ENCODE results near the gene RNF151. TPM values are rescaled to one million over a fixed set of nuclear protein-coding genes. Genes with fewer than 3 reads are reported as not detected.
"Not testable (repeated sequence)": the region's sequence is repeated elsewhere in the genome, so short reads cannot be mapped to it uniquely, and the experiment has no call there.

RNF151 gene
- total RNA-seq, 6 experiments from 2014 or later, result not detected

DNA sequence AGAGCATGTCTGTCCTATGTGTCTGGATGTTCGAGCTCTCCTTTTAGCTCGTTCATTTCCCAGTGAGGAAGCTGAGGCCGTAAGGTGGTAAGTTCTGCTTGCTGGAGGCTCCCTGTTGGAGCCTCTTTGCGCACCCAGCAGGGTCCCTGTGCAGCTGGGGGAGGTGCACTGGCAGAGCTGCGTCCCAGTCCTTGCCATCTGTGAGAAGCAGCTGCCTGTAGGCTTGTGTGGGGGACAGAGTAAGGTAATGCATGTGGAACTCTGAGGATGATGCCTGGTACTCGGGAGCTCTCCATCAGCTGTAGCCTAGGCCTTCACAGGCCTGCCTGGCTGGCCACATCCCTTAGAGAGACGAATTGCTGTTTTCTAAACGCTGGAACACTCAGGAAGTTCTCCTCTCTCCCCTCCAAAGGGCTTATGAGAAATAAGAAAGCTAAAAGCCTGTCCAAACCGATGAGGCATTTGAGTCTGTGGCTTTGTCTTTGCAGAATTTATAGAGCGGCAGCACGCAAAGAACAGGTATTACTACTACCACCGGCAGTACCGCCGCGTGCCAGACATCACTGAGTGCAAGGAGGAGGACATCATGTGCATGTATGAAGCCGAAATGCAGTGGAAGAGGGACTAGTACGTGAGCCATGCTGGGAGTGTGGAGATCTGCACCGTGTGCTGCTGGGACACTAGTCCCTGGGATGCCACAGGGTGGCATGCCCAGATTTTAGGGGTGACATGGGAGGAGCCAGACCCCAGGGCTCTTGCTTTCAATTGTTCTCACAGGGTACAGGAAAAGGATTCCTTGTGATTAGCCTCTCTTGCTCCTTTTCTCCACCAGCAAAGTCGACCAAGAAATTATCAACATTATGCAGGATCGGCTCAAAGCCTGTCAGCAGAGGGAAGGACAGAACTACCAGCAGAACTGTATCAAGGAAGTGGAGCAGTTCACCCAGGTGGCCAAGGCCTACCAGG lies 5.7 kb upstream of the RNF151 start:
- TF ChIP-seq, protein P1, sequence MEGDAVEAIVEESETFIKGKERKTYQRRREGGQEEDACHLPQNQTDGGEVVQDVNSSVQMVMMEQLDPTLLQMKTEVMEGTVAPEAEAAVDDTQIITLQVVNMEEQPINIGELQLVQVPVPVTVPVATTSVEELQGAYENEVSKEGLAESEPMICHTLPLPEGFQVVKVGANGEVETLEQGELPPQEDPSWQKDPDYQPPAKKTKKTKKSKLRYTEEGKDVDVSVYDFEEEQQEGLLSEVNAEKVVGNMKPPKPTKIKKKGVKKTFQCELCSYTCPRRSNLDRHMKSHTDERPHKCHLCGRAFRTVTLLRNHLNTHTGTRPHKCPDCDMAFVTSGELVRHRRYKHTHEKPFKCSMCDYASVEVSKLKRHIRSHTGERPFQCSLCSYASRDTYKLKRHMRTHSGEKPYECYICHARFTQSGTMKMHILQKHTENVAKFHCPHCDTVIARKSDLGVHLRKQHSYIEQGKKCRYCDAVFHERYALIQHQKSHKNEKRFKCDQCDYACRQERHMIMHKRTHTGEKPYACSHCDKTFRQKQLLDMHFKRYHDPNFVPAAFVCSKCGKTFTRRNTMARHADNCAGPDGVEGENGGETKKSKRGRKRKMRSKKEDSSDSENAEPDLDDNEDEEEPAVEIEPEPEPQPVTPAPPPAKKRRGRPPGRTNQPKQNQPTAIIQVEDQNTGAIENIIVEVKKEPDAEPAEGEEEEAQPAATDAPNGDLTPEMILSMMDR (IDR thresholded peaks at IDR 0.05), result no peak
- peaks cover 37% of the 10 kb centered on the region for H3K4me1 Mint-ChIP-seq (ENCODE audit: low read depth)
- peak overlapping the region; percentile 94 for H3K4me3 Mint-ChIP-seq
- H3K27ac Mint-ChIP-seq, result peak overlapping the region; percentile 90
- H3K36me3 Mint-ChIP-seq (ENCODE audit: low read depth), result peaks cover 49% of the 10 kb centered on the region
- H3K27me3 Mint-ChIP-seq (ENCODE audit: insufficient read depth), result peaks cover 44% of the 10 kb centered on the region
- H3K9me3 Mint-ChIP-seq, result peaks cover 31% of the 10 kb centered on the region
- peak; percentile 42 for DNase-seq

DNA sequence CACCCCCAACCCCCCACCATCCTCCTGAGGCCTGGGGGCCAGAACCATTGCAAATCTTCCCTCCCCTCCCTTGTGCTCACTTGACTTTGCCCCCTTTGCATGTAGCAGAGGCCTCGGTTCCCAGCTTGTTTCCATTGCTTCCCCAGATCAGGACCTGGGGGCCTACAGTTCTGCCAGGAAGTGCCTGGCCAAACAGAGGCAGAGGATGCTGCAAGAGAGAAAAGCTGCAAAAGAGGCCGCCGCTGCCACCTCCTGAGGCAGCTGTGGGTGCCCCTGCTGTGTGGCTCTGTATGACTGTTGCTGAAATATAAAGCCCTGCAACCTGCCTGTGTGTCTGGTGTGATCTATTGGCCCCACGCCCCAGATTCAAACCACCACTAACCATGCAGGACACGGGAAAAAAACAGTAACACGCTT lies 5.0 kb upstream of the RNF151 start:
- TF ChIP-seq, protein P1 (IDR thresholded peaks at IDR 0.05), result no peak
- no peak for DNase-seq
- Mint-ChIP-seq H3K27ac (peak overlapping the region; percentile 90), H3K4me3 (peak overlapping the region; percentile 98; the same call in 1 of the 2 replicates), H3K27me3 (ENCODE audit: insufficient read depth) (peaks cover 38% of the 10 kb centered on the region), H3K36me3 (ENCODE audit: low read depth) (peaks cover 49% of the 10 kb centered on the region), H3K4me1 (ENCODE audit: low read depth) (peaks cover 37% of the 10 kb centered on the region), H3K9me3 (peaks cover 31% of the 10 kb centered on the region)

DNA sequence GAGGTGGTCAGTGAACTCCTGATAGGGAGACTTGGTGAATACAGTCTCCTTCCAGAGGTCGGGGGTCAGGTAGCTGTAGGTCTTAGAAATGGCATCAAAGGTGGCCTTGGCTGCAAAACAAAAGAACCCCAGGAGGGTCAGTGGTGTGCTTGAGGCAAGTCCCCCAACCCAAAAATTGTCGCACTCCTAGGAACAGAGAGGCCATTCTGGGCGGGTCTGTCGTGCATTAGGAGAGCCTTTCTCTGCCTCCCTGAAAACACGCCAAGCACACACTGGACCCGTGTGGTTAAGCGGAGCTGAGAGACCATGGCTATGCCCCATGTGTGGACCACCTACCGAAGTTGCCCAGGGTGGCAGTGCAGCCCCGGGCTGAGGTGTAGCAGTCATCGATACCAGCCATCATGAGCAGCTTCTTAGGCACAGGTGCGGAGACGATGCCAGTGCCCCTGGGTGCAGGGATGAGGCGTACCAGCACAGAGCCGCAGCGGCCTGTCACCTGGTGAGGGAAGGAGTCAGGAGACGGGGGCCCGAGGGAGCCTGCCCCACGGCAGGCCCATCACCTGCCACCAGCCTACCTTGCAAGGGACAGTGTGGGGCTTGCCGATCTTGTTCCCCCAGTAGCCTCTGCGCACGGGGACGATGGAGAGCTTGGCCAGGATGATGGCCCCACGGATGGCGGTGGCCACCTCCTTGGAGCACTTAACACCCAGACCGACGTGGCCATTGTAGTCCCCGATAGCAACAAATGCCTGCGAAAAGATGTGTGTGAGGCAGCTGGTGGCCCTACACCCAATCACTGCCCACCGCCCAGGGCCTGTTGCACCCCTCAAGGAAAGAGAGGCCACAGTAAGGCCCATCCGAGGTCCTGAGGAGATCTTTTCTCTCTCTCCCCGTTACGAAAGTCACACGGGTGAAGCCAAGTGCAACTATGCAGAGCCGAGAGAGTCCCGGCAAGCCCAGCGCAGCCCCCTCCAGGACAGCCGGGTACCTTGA lies 4.2 kb upstream of the RNF151 start:
- Mint-ChIP-seq H3K4me3 (peak overlapping the region; percentile 98), H3K36me3 (ENCODE audit: low read depth) (peaks cover 49% of the 10 kb centered on the region)

DNA sequence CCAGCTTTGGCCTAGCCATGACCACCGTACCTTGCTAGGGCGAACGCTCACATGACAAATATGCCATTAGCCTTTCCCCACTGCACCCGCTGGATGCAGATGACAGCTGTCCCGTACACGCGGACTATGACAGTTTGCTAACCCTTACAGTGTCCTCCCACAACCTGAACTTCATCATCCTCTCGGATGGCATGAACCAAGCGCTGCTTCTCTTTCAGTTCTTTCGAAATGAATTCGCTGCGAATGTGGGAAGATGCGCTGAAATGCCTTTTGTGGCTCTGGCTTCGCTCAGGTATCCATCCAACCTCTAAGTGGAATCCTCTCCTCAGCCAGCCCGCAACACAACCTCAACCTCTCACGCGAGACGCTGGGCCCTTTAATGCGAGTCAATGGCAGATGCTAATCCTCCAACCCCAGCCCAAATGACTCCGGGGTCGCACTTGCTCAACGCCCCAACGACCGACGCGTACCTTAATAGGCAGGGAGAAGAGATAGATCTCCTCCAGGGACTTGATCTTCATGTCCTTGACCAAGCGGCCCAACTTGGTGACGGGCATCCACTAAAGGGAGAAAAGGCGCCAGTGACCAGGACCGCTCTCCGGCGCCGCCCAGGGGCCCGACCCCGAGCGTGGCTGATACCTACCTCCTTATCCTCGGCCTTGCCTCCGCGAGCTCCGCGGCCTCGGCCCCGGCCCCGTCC lies 2.7 kb upstream of the RNF151 start:
- peaks cover 49% of the 10 kb centered on the region for H3K36me3 Mint-ChIP-seq (ENCODE audit: low read depth)
- H3K27ac Mint-ChIP-seq, result peak overlapping the region; percentile 95
- TF ChIP-seq, protein P1 (IDR thresholded peaks at IDR 0.05), result no peak
- H3K9me3 Mint-ChIP-seq, result peaks cover 31% of the 10 kb centered on the region
- peaks cover 35% of the 10 kb centered on the region for H3K27me3 Mint-ChIP-seq (ENCODE audit: insufficient read depth)
- H3K4me3 Mint-ChIP-seq, result peak overlapping the region; percentile 98
- H3K4me1 Mint-ChIP-seq (ENCODE audit: low read depth), result peaks cover 37% of the 10 kb centered on the region
- no peak for DNase-seq

More for the DNA sequence above, 4.2 kb upstream of the RNF151 start:
- not testable (repeated sequence) for DNase-seq
- Mint-ChIP-seq H3K27me3 (ENCODE audit: insufficient read depth) (peaks cover 35% of the 10 kb centered on the region), H3K27ac (peak overlapping the region; percentile 95), H3K9me3 (peaks cover 31% of the 10 kb centered on the region), H3K4me1 (ENCODE audit: low read depth) (peaks cover 37% of the 10 kb centered on the region)

DNA sequence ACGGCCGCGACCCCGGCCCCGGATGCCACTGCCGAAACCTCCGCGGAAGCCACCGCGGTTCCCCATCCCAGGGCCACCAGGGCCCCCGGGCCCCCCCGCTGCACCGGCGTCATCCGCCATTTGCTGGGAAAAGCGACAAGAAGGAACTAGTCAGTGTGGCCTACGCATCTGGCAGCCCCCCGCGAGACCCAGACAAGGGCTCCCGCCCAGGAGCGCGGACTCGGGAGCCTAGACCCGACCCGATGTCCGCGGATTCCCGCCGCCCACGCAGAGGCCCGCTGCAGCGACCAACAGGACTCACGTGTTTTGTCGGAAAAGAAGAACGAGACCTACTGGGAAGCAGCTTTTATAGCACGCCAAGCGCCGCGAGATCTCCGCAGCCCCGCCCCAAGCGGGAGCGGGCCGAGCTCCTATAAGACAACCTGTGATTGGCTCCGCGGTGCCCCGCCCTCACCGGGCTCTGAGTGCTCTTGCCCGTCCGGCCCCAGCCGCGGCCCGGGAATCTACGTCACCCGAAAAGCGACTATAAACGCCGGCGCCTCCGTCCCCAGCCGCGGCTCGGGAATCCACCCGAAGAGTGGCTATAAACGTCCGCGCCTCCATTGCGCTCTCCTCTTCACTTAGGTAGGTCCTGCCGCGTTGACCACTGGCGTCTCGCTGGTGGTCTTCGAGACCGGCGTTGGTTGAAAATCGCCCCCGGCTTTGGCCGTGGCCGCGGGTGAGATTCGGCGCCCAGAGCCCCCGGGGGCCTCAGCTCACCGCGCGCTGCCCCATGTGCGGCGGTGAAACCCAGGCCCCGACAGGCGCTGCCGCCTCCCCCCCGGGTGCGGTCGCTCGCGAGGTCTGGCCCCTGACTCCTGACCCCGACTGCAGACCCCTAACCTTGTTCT lies 1.9 kb upstream of the RNF151 start, which contains the start of gene RPS2:
RPS2 (minus strand) TSS at position 321 of the 890 bp plus-strand sequence; CDS start at position 120, 201 bp downstream.
- DNase-seq, result peak; percentile 99
- H3K27ac Mint-ChIP-seq, result peak within 1 kb of the TSS; percentile 95
- peaks cover 37% of the 10 kb centered on the region for H3K4me1 Mint-ChIP-seq (ENCODE audit: low read depth)
- peak within 1 kb of the TSS; percentile 98 for H3K4me3 Mint-ChIP-seq
- H3K36me3 Mint-ChIP-seq (ENCODE audit: low read depth), result peaks cover 49% of the 10 kb centered on the region
- H3K9me3 Mint-ChIP-seq, result peaks cover 30% of the 10 kb centered on the region
- TF ChIP-seq, protein P1 (IDR thresholded peaks at IDR 0.05), result no peak
- H3K27me3 Mint-ChIP-seq (ENCODE audit: insufficient read depth), result peaks cover 33% of the 10 kb centered on the region

All from HFFc6 (cell line).